ENCODE results near the gene OR2T27. TPM values are rescaled to one million over a fixed set of nuclear protein-coding genes. Genes with fewer than 3 reads are reported as not detected.
A peak's percentile ranks its signal among the peaks of the same experiment; 100 is the strongest.
"Not testable (repeated sequence)": the region's sequence is repeated elsewhere in the genome, so short reads cannot be mapped to it uniquely, and the experiment has no call there.

The OR2T27 gene, protein sequence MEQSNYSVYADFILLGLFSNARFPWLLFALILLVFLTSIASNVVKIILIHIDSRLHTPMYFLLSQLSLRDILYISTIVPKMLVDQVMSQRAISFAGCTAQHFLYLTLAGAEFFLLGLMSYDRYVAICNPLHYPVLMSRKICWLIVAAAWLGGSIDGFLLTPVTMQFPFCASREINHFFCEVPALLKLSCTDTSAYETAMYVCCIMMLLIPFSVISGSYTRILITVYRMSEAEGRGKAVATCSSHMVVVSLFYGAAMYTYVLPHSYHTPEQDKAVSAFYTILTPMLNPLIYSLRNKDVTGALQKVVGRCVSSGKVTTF
- total RNA-seq = not detected in 2 replicates

DNA sequence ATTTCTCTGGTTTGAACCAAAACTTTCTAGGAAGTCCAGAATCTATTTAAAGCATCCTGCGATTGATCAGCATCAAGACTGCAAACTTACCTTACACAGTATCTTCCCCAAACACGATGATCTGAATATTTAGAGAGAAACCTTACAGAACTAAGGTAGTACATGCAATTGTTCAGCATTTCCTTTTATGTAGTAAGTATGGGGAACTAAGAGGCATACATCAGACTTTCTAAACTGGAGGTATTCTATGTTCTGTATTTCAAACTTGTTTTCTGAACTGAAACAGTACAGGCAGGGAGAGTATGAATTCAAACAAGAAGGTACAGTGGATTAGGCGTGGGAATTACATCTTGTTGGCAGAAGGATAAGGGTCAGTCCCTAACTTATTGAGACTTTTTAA lies at the start of gene OR2T27:
Gene OR2T27, minus strand, starts transcription at position 175 of the 400 bp plus-strand sequence. CDS start 4,644 bp downstream, outside the sequence.
- not testable (repeated sequence) for DNase-seq (ENCODE audit: low read depth in 2 of 2)

DNA sequence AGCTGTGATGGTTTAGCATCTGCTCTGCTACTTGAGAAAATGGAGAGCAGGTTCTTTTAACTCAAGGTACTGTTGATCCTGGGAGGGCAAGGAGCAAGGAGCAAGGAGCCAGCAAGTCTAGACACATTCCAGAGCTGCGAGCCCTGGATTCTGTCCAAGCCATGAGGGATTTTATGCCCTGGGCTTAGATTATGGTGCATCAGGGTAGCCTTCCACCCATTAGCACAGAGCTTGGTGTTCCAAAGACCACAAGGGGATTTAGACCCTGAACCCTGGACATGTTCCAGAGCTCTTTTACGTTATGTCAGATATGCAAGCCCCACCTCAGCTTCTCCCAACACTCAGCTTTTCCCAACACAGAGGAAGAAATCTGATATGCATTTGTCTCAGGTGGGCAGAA lies 49.3 kb upstream of the OR2T27 start:
- DNase-seq (ENCODE audit: low read depth in 2 of 2) = no peak

DNA sequence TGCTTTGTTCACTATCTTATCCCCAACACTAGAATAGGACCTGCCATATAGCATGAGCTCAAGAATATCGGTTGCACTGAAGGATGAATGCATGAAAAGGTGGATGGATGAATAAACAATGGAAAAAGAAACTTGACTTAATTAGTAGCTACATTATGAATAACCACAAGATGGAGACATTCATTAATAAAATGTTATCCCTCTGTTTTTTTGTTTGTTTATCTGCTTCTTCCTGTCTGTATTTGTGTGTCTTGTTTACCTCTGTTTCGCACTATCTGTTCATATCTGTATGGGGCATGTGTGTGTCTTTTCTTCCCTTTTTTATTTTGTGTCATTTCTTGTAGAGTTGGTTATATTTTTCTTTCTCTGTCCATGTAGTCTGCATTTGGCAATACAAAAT lies 48.3 kb upstream of the OR2T27 start:
- no peak for DNase-seq (ENCODE audit: low read depth in 2 of 2)

DNA sequence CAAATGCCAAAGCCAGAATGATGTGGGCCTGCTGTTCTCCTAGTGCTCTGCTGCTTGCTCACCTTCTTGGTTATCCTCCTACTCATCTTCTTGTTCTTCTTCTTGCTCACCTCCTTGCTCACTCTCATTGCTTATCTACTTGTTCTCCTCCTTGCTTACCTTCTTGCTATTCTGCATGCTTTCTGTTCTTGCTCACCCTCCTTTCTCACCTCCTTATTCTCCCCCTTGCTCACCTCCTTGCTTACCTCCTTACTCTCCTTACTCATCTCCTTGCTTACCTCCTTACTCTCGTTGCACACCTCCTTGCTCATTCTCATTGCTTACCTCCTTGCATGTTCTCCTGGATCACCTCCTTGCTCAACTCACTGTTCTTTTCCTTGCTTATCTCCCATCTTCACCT lies 47.4 kb upstream of the OR2T27 start, which contains the start of gene OR14I1:
Gene OR14I1, minus strand, starts transcription at position 53 of the 400 bp plus-strand sequence.
- DNase-seq (ENCODE audit: low read depth in 2 of 2) = no peak

DNA sequence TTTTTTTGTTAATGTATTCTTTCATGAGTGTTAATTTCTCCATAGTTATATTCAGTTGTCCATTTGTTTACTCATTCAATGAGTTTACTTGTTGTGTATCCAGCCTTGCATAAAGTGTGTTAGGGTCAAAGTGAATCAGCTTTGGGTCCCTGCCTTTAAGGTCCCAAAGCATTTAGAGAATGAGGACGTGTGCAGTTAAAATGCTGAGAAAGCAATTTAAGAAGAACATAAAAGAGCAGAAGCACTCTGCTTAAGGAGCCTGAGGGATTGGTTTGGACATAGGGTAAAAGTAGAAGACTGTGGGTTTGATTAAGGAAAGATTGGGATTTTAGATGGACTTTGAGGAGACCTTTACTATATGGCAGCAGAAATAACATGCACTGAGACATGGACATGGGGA lies 43.8 kb upstream of the OR2T27 start:
- no peak for DNase-seq (ENCODE audit: low read depth in 2 of 2)

DNA sequence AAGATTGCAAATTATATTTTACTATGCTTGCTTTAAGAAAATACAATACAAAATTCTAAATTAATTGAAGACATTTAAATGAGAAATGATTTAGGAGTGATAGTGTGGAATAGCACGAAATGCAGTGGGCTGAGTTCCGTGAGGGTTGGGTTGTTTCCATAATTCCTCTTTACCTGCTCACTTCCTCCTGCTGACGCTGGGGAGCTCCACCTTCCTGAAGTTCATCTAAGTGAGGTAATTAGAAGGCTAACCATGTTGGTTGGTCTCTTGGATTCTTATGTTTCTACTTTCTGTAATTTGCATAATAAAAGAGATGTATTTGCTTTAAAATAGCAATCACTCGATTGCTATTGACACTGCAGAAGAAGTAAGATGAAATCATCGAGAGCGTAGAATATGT lies 42.6 kb upstream of the OR2T27 start:
- no peak for DNase-seq (ENCODE audit: low read depth in 2 of 2)

DNA sequence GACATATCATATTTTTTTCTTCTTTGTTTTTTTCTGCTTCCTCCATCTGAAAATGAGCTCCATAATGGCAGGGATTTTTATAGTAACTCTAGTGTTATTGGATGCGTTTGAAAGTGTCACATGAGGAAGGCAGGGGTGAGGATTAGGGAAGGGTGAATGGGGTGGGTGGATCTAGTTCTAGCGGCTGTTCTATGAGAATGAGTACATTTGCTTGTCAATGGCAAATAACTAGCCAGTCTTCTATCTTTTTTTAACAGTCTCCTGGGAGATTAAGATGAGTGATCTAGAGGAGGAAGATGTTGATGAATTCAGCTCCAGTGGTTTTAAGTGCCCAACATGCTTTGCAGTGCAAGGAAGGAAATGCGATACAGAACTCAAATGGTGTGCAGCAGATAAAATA lies 41.4 kb upstream of the OR2T27 start:
- DNase-seq (ENCODE audit: low read depth in 2 of 2) = no peak

DNA sequence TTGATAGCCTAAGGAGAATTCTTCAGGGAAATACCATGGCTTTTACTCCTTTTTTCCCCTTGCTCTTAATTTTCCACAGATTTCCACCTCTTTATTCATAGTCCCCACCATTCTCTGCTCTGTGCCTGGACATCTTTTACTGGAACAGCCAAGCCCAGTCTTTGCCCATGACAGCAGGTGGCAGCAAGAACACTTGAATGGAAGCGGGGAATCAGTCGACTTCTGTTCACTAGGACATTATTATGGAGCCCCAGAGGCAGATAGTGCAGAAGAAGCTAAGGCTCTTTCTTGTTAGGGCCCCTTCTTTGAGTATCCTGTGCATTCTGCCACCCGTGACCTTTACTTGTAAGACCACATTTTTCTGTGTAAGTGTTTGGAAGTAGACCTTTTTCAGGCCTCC lies 40.9 kb upstream of the OR2T27 start:
- DNase-seq (ENCODE audit: low read depth in 2 of 2) = peak in 1 of 2 donors; percentile 5

DNA sequence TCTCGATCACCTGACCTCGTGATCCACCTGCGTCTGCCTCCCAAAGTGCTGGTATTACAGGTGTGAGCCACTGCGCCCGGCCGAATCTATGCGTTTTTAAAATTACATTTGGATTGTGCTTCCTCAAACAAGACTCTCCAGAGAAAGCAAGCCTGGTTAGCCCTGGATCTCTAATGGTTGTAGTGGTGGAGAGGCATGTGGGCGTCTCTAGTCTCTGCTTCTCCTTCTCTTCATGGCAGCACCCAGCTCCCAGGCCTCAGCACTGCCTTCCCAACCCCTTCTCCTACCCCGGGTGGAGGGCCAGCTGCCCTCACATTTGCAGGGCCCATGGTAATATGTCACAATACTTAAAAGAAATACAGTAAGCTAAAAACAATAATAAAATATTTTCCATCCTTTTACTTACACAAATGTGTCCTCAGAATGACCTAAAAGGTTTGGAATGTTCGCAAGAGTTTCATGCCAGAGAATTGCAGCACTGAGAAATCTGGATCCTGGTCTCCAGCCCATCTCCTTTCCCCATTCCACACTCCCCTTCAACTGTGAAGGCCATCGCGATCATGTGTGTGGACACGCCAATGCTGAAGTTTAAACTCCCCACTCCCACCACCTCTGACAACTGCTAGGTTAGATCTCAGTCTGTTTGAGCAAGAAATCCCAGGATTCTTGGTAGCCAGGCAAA lies 40.3 kb upstream of the OR2T27 start:
- no peak for DNase-seq (ENCODE audit: low read depth in 2 of 2)

DNA sequence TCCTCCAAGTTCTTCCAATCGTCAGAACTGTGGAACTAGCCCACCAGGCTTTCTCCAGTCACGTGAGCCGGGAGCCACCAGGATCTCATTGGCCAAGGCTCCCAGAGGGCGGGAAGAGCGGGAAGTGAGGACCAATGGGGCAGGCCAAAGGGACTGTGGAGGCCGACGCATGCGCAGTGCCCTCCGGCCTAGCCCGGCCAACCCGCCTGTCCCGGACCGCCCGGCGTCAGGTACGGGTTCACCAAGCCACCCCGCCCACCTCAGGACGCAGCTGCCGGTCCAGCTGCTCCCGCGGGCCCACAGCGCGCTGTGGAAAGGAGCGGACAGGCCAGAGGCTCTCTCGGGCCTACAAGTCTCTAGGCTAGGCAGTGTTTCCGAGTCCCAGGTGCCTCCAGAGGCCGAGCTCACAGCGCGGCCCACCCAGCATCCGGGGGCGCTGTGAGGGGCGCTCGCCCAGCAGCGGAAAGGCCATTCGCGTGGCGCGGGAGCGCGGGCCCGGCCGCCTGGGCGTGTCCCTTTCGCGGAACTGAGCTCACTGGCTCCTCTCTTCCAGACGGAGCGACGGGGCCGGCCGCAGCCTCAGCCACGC lies 36.3 kb upstream of the OR2T27 start:
- DNase-seq (ENCODE audit: low read depth in 2 of 2) = no peak

DNA sequence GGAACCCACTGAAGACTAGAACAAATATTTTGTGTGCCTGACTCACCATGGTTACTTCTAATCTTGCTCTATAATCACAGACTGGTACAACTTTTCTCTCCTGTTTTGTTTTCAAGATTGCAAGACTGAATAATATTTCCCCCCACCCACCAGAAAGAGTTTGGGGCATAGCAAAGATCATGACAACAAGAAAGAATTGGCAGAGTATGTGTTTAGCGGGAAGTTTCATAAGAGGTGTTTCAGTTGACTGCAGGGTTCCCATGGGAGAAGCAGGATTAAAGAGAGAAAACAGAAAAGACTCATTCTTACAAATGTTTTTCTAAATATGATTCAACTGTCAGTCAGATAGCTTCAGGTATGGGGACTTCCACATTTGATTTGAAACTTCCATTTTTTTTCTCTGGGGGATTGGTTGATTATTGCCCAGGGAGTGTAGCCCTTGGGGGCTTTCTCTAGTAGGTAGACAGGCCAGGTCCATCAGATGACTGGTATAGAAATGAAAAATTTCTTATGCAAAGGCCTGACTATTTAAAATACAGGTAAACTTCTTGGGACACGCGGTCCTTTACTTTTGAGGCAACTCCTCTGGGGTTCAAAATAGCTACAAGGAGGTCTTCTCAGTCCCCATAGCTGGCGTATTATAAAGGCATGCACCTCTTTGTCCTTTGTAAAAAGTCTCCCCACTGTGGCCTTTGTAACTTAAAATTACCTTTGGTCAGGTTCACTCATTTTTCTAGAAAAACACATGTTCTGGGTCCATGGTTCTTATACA lies 33.4 kb upstream of the OR2T27 start:
- no peak for DNase-seq (ENCODE audit: low read depth in 2 of 2)

DNA sequence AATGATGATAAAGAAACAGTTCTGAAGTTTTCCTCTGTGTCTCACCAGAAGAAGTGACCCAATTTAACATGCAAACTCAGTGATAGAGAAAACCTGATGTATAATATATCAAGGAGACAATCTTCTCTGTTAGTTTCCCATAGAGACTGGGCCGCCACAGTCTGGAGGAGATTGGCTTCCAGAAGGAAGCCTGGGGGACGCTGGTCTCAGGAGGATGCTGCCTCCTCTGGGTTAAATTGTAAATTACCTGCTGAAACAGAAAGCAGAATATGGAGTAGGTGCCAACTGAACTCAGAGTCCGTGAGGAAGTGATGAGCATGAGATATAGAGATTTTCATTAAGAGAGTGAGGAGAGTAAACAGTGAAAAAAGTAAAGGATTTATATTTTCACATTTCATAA lies 31.5 kb upstream of the OR2T27 start:
- no peak for DNase-seq (ENCODE audit: low read depth in 2 of 2)

DNA sequence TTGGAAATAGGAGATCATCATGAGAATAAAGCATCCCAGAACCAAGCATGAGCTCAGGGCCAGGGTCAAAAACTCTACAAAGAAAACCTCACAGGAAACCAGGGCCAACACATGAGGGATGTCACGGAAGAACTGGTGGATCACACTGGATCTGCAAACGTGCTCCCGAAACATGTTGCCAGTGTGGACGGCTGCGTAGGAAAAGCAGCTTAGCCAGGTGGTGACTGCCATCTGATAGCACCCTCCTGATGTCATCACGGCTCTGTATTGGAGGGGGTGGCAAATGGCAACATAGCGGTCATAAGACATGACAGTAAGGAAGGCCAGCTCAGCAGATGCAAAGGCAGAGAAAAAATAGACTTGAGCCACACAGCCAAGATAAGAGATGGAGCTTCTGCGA lies 26.3 kb upstream of the OR2T27 start:
- DNase-seq (ENCODE audit: low read depth in 2 of 2) = no peak

DNA sequence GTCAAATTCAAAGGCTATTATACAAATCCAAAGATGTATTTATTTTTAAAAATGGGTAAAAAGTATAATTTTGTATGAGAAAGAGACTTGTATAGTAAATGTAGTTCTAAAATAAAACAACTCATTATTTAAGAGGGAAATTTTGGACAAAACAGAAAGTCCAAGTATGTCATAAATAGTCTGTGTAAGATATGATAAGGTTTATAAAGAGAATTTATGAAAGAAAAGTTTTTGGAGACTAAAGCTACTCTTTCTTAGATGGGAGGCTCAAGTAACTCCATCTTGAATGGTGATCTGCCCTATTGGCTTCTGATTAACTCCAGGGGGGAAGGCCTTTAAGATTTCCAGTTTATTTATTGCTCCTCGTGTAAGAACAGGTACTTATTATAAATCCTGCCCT lies 14.7 kb upstream of the OR2T27 start:
- DNase-seq (ENCODE audit: low read depth in 2 of 2) = no peak

DNA sequence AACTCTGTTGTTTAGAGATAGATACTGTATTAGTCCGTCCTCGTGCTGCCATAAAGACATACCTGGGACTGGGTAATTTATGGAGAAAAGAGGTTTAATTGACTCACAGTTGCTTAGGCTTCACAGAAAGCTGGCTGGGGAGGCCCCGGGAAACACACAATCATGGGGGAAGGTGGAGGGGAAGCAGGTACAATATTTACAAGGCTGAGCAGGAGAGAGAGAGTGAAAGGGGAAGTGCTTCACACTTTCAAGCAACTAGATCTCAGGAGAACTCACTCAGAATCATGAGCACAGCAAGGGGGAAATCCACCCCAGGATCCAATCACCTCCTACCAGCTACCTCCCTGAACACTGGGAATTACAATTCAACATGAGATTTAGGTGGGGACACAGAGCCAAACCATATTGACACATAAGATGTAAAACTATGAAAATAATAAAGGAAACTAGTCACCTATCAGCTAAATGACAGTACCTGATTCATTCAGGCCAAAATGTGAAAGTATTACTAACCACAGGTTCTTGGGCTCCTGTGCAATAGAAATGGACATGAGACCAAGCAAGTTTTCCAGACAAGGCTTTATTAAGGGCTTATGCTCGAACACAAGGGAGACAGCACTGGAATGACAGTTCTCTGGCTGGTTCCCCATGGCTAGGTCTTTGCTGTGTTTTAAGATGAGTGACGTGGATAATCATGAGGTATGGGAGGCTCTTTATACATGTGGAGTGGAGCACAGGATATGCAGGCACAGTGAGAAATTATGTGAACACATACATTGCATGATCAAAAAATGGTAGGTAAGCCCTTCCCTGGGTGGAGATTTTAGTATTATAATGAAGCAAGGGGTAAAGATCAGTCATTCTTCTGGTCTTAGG lies 8.4 kb upstream of the OR2T27 start:
- DNase-seq (ENCODE audit: low read depth in 2 of 2) = not testable (repeated sequence)

DNA sequence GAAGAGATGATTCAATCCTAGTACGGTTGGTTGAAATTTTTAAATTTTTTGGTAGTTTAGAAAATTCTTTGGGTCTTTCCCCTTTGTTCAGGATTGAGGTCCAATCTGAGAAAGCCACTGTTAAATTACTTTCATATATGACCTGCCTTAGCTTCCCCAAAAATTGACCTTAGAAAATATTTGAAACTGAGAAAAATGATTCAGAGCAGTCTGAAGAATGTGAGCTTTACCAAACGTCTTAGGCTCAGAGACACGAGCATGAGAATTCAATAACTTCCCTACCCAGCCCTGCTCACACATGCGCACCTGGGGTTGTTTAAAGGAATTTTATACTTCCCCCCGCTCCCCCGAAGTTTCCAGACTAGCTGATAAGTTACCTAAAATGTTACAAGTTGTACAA lies 1.5 kb upstream of the OR2T27 start:
- not testable (repeated sequence) for DNase-seq (ENCODE audit: low read depth in 2 of 2)

DNA sequence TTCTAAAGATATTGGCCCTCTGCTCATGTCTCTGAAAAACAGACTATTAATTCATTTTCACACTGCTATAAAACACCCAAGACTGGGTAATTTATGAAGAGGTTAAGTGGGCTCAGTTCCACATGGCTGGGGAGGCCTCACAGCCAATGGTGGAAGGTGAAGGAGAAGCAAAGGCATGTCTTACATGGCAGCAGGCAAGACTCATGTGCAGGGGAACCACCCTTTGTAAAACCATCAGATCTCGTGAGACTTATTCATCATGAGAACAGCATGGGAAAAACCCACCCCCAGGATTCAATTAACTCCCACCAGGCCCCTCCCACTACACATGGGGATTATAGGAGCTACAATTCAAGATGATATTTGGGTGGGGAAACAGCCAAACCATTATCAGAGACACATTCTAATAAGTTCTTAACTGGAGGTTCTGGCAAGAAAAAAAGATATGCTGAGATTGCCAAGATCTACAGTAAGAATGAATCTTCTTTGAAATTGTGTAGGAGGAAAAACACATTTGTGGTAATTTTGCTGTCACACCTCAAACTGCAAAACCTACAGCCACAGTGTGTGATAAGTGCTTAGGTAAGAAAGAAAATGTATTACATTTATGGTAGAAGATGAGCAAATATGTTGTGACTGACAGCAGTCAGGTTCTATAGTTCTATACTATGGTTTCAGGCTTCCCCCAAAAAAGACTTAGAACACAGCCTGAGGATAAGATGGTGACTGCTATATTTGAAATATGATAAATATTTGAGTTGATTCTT lies 6.4 kb downstream of the OR2T27 start:
- not testable (repeated sequence) for DNase-seq (ENCODE audit: low read depth in 2 of 2)

DNA sequence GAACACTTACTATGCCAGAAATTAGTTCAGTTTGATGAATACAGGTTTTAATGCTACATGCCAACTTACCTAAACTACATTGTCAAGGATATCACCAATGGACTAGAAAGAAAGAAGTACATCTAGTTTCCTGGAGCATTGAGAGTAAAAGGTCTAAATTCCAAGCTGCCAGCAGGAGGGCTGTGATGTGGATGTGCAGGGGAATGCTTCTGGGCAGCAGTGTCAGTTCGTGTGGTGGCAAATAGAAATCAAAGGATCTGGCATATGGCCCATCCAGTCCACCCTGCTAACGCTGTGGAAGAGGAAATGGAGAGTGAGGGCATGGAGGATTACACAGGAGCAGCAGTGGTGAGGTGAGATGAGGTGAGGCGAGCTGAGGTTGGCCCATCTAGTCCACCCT lies 10.2 kb downstream of the OR2T27 start, which contains the start of gene OR2T35:
Gene OR2T35, minus strand, starts transcription at position 101 of the 400 bp plus-strand sequence. CDS start 6,020 bp downstream, outside the sequence.
- not testable (repeated sequence) for DNase-seq (ENCODE audit: low read depth in 2 of 2)

DNA sequence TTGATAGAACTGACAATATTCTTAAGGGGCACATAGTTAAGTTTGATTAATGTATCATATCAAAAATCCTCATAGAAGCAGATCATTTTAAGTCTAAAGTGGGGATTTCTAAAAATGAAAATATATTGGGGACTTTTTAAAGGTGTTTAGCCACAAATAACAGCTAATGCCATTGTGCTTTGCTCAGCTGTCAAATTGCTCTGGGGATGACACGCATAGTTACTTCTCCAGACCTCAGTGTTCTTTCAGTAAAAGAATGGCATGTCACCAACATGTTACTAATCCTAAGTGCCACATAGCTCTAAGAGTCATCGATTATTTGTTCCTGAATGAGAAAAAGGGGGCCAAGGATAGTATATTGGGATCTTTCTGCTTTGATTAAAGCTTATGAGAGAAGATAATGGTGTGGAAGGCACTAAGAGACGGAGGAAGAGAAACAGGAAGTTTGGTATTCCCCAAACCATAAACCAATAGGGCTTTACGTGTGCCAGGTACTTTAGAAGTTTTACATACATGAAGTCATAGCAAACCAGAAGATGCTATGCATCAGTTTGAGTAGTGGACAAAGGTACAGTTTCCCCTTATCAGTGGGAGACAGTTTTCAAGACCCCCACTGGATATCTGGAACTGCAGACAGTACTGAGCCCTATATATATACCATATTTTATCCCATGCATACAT lies 12.2 kb downstream of the OR2T27 start:
- not testable (repeated sequence) for DNase-seq (ENCODE audit: low read depth in 2 of 2)

Data from lung microvascular endothelial cell (primary cell).